K562 (cell line): Measurements from ENCODE around the gene RSPH1. TPM values are rescaled to one million over a fixed set of nuclear protein-coding genes. Genes with fewer than 3 reads are reported as not detected.

ENCODE experiments used
- ARHGAP35 ChIP-seq: fragments of 450-650 bp; IDR thresholded peaks from 2 replicates; pipeline ENCODE4 v1.6.1; 2018; ENCODE audit not compliant: partially characterized antibody
- ARNT ChIP-seq, 2 experiments: fragments of 450-650 bp; IDR thresholded peaks; 2 replicates each; pipeline ENCODE4 v1.6.1; 2016; ENCODE audit warnings: mild to moderate bottlenecking in 1 of 2
- ATF7 ChIP-seq: fragments of 450-650 bp; IDR thresholded peaks from 2 replicates; pipeline ENCODE4 v1.7.1; 2014; ENCODE audit warnings: mild to moderate bottlenecking, moderate library complexity
- CTBP1 ChIP-seq: fragments of 450-650 bp; IDR thresholded peaks from 2 replicates; pipeline ENCODE4 v1.6.1; 2016; ENCODE audit warnings: borderline replicate concordance
- DNMT1 ChIP-seq: fragments of 450-650 bp; IDR thresholded peaks from 2 replicates; pipeline ENCODE4 v1.6.1; 2016; ENCODE audit warnings: antibody characterized with exemption, mild to moderate bottlenecking
- ELF2 ChIP-seq: fragments of 250-450 bp; sonication (Bioruptor Pico); IDR thresholded peaks from 2 replicates; pipeline ENCODE4 v1.5.0; 2021; ENCODE audit warnings: mild to moderate bottlenecking
- FOXJ2 ChIP-seq: fragments of 200-800 bp; sonication (Bioruptor generic); IDR thresholded peaks from 2 replicates; pipeline ENCODE4 v1.6.1; 2016; ENCODE audit warnings: missing genetic modification characterization, missing compliant biosample characterization
- NFE2L1 ChIP-seq: fragments of 450-650 bp; IDR thresholded peaks from 2 replicates; pipeline ENCODE4 v1.6.1; 2016; ENCODE audit warnings: missing genetic modification characterization, low read depth, mild to moderate bottlenecking, missing compliant biosample characterization, moderate library complexity, borderline replicate concordance
- SMAD1 ChIP-seq: fragments of 150-350 bp; IDR thresholded peaks from 2 replicates; pipeline ENCODE4 v1.6.1; 2014; ENCODE audit warnings: low read length, low read depth; ENCODE audit not compliant: partially characterized antibody
- SMARCC2 ChIP-seq: fragments of 450-650 bp; IDR thresholded peaks from 2 replicates; pipeline ENCODE4 v1.6.1; 2017; ENCODE audit warnings: antibody characterized with exemption, moderate library complexity, mild to moderate bottlenecking, low read depth
- THAP12 ChIP-seq: fragments of 250-450 bp; sonication (Bioruptor Pico); IDR thresholded peaks from 2 replicates; pipeline ENCODE4 v1.9.0; 2021; ENCODE audit warnings: mild to moderate bottlenecking, inconsistent platforms
- ZKSCAN3 ChIP-seq: fragments of 250-450 bp; sonication (Bioruptor Pico); IDR thresholded peaks from 2 replicates; pipeline ENCODE4 v1.4.0; 2020
- ZNF408 ChIP-seq: fragments of 250-450 bp; sonication (Bioruptor Pico); IDR thresholded peaks from 2 replicates; pipeline ENCODE4 v1.4.0; 2020; ENCODE audit warnings: low read depth, mild to moderate bottlenecking, moderate library complexity
- ZNF609 ChIP-seq: sonication (generic); formaldehyde crosslinking; IDR thresholded peaks from 2 replicates; pipeline ENCODE4 v1.8.1; 2023; ENCODE audit warnings: missing genetic modification reagents, mild to moderate bottlenecking, borderline replicate concordance
- ZNF778 ChIP-seq: fragments of 450-650 bp; formaldehyde crosslinking; IDR thresholded peaks from 2 replicates; pipeline ENCODE4 v1.4.0; 2020; ENCODE audit warnings: mild to moderate bottlenecking, moderate library complexity
- ZZZ3 ChIP-seq: fragments of 450-650 bp; IDR thresholded peaks from 2 replicates; pipeline ENCODE4 v1.6.1; 2016; ENCODE audit warnings: antibody characterized with exemption, mild to moderate bottlenecking, moderate library complexity
- polyA plus RNA-seq, 8 experiments: library from polyadenylated mRNA; depleted of rRNA in 4 of 8; stranded (reverse) in 5 of 8; unstranded in 3 of 8; fragments of >200 nt; fragmentation: Nextera tagmentation in 2 of 8; fragmentation: Illumina TruSeq in 1 of 8; extraction: Ambion mirVana in 2 of 8; extraction: Trizol in 1 of 8; gene quantifications; 2 replicates each; pipeline versions ENCODE4 v1.2.1 to v1.2.3, GENCODE V29; 2011 to 2014; ENCODE audit warnings: inconsistent platforms in 1 of 8, missing spikeins in 1 of 8
- total RNA-seq, 7 experiments: library from RNA; depleted of rRNA in 6 of 7; stranded (reverse); fragments of >200 nt in 6 of 7; fragmentation: Illumina TruSeq in 2 of 7; extraction: Trizol in 2 of 7; gene quantifications; 2 replicates each; pipeline versions ENCODE4 v1.2.1 to v1.2.3, GENCODE V29; 2011 to 2021; ENCODE audit warnings: low replicate concordance in 1 of 7
- TF ChIP-seq, protein P1 (sequence below): fragments of 250-450 bp; sonication (Bioruptor Pico); IDR thresholded peaks from 2 replicates; pipeline ENCODE4 v1.8.0; 2022; ENCODE audit warnings: moderate library complexity, mild to moderate bottlenecking, inconsistent platforms
- TF ChIP-seq, protein P2 (sequence below), 2 experiments: fragments of 250-450 bp in 1 of 2; fragments of 450-650 bp in 1 of 2; sonication (Bioruptor Pico) in 1 of 2; IDR thresholded peaks; 2 replicates each; pipeline versions ENCODE4 v1.6.1 to v1.8.0; 2016 to 2021; ENCODE audit warnings: mild to moderate bottlenecking in 2 of 2, moderate library complexity in 2 of 2, missing compliant biosample characterization in 1 of 2, missing genetic modification characterization in 1 of 2
- TF ChIP-seq, protein P3 (sequence below): sonication (generic); formaldehyde crosslinking; IDR thresholded peaks from 2 replicates; pipeline ENCODE4 v1.8.1; 2023; ENCODE audit warnings: mild to moderate bottlenecking, missing genetic modification reagents

Gene RSPH1
- total and polyA plus RNA-seq, 9 of the 15 experiments (the other 6 are each of a cell fraction or from before 2014, with no cell fraction given) = 0.17 TPM; not detected in 8

DNA sequence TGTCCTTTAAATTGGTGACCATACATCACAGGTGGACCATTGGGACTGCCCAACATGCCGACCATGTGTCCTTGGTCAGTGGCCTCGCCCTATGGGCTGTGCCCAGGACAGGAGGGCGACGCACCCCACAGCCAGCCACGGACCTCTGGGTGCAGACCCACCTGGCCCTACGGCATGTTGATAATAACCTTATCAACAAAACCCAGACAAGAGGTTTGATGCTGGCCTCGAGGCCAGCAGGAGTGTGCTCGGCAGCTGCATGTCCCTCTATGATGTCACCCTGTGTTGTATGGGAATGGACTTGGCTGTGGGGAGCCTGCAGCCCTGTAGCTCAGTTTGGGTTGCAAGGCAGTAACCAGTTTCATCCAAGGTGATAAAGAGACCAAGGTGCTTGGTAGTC lies 49.7 kb upstream of the RSPH1 start (continued):
- TF ChIP-seq THAP12 (no peak), ARNT (IDR thresholded peaks at IDR 0.05) (no peak), ZNF609 (CRISPR knock-in tag) (no peak), SMARCC2 (no peak), ZNF778 (no peak), ZZZ3 (no peak), CTBP1 (peak; percentile 11; the same call in 1 of the 2 replicates), ZKSCAN3 (no peak), SMAD1 (peak; percentile 53), NFE2L1 (tag) (no peak), DNMT1 (no peak), ELF2 (no peak), ZNF408 (CRISPR knock-in tag) (no peak), FOXJ2 (tag) (no peak), ATF7 (peak; percentile 86), ARHGAP35 (no peak)
- TF ChIP-seq, protein P1, sequence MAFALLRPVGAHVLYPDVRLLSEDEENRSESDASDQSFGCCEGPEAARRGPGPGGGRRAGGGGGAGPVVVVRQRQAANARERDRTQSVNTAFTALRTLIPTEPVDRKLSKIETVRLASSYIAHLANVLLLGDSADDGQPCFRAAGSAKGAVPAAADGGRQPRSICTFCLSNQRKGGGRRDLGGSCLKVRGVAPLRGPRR = peak; percentile 57; the same call in 1 of the 2 replicates
- TF ChIP-seq, protein P2, sequence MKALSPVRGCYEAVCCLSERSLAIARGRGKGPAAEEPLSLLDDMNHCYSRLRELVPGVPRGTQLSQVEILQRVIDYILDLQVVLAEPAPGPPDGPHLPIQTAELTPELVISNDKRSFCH (CRISPR knock-in tag; IDR thresholded peaks at IDR 0.05) = no peak
- TF ChIP-seq, protein P2 (tag; IDR thresholded peaks at IDR 0.05) = 0 out of 2 replicates have a peak, but pooled peaks have one; percentile 44
- TF ChIP-seq, protein P3, sequence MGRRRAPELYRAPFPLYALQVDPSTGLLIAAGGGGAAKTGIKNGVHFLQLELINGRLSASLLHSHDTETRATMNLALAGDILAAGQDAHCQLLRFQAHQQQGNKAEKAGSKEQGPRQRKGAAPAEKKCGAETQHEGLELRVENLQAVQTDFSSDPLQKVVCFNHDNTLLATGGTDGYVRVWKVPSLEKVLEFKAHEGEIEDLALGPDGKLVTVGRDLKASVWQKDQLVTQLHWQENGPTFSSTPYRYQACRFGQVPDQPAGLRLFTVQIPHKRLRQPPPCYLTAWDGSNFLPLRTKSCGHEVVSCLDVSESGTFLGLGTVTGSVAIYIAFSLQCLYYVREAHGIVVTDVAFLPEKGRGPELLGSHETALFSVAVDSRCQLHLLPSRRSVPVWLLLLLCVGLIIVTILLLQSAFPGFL (CRISPR knock-in tag) = no peak
